Neuronal stem cell (in vitro differentiated cells): ENCODE results near the gene GZMM.

ENCODE experiments used
- DNase-seq: peaks from one replicate; pipeline ENCODE4 v3.0.0-alpha.2; 2013; ENCODE audit warnings: low spot score
- H2AFZ ChIP-seq: one replicate; pipeline ENCODE4 v1.6.1; 2013; ENCODE audit warnings: mild to moderate bottlenecking, low read length, inconsistent platforms
- H2AK5ac ChIP-seq: 2 replicates; pipeline ENCODE4 v1.6.1; 2013; ENCODE audit warnings: low read depth, mild to moderate bottlenecking, inconsistent platforms, low read length, moderate library complexity, mixed read lengths
- H2BK120ac ChIP-seq: 2 replicates; pipeline ENCODE4 v1.6.1; 2013; ENCODE audit warnings: low read depth, mild to moderate bottlenecking, inconsistent platforms, low read length, moderate library complexity, mixed read lengths
- H2BK12ac ChIP-seq: one replicate; pipeline ENCODE4 v1.6.1; 2013; ENCODE audit warnings: low read length, inconsistent platforms
- H2BK15ac ChIP-seq: 2 replicates; pipeline ENCODE4 v1.6.1; 2013; ENCODE audit warnings: mild to moderate bottlenecking, low read length, inconsistent platforms, mixed read lengths
- H2BK5ac ChIP-seq: one replicate; pipeline ENCODE4 v1.6.1; 2013; ENCODE audit warnings: inconsistent platforms, mild to moderate bottlenecking, low read length, moderate library complexity
- H3K14ac ChIP-seq: one replicate; pipeline ENCODE4 v1.6.1; 2013; ENCODE audit warnings: low read length, inconsistent platforms
- H3K18ac ChIP-seq: 2 replicates; pipeline ENCODE4 v1.6.1; 2013; ENCODE audit warnings: low read length, inconsistent platforms
- H3K23ac ChIP-seq: 2 replicates; pipeline ENCODE4 v1.6.1; 2013; ENCODE audit warnings: low read depth, mild to moderate bottlenecking, mixed read lengths, low read length, inconsistent platforms; ENCODE audit not compliant: poor library complexity
- H3K27ac ChIP-seq: replicated peaks from 3 replicates; pipeline ENCODE4 v1.5.1; 2013; ENCODE audit warnings: low read length, inconsistent platforms
- H3K27me3 ChIP-seq, 3 experiments: 2 replicates each; pipeline ENCODE4 v1.6.1; 2013; ENCODE audit warnings: low read length in 3 of 3, mild to moderate bottlenecking in 2 of 3, inconsistent platforms in 1 of 3, low read depth in 1 of 3, mixed read lengths in 1 of 3, moderate library complexity in 1 of 3; ENCODE audit not compliant: control insufficient read depth in 3 of 3, insufficient read depth in 3 of 3
- H3K36me3 ChIP-seq, 2 donors: replicated peaks in 1 of 2; 2 replicates each; pipeline ENCODE4 v1.6.1; 2013; ENCODE audit warnings: low read length in 2 of 2; ENCODE audit not compliant: control insufficient read depth in 2 of 2, insufficient read depth in 2 of 2
- H3K4ac ChIP-seq: 2 replicates; pipeline ENCODE4 v1.6.1; 2013; ENCODE audit warnings: inconsistent platforms, mild to moderate bottlenecking, low read length, moderate library complexity
- H3K4me1 ChIP-seq, 2 donors: 1 replicate in 1 of 2; 2 replicates in 1 of 2; pipeline ENCODE4 v1.6.1; 2013; ENCODE audit warnings: low read length in 2 of 2, low read depth in 1 of 2; ENCODE audit not compliant: control insufficient read depth in 2 of 2, insufficient read depth in 1 of 2
- H3K4me2 ChIP-seq: one replicate; pipeline ENCODE4 v1.6.1; 2013; ENCODE audit warnings: mild to moderate bottlenecking, low read length, inconsistent platforms; ENCODE audit not compliant: insufficient read depth, poor library complexity, severe bottlenecking
- H3K4me3 ChIP-seq, 2 donors: 2 replicates each; pipeline ENCODE4 v1.5.1; 2013; ENCODE audit warnings: low read length in 2 of 2, mild to moderate bottlenecking in 2 of 2, inconsistent platforms in 1 of 2, moderate library complexity in 1 of 2
- H3K79me1 ChIP-seq: one replicate; pipeline ENCODE4 v1.6.1; 2013; ENCODE audit warnings: low read depth, mild to moderate bottlenecking, inconsistent platforms, low read length, moderate library complexity
- H3K9ac ChIP-seq: one replicate; pipeline ENCODE4 v1.6.1; 2013; ENCODE audit warnings: mild to moderate bottlenecking, low read depth, low read length, inconsistent platforms; ENCODE audit not compliant: poor library complexity
- H3K9me3 ChIP-seq, 2 donors: replicated peaks in 1 of 2; 2 replicates each; pipeline versions ENCODE3 to v1.6.1; 2013; ENCODE audit warnings: low read length in 2 of 2, mild to moderate bottlenecking in 2 of 2, inconsistent platforms in 1 of 2, low read depth in 1 of 2, mixed read lengths in 1 of 2, moderate library complexity in 1 of 2; ENCODE audit not compliant: control insufficient read depth in 2 of 2, insufficient read depth in 1 of 2
- H4K8ac ChIP-seq: one replicate; pipeline ENCODE4 v1.6.1; 2013; ENCODE audit warnings: low read depth, mild to moderate bottlenecking, inconsistent platforms, low read length, moderate library complexity
- H4K91ac ChIP-seq: one replicate; pipeline ENCODE4 v1.6.1; 2013; ENCODE audit warnings: low read length, low read depth, mild to moderate bottlenecking, inconsistent platforms; ENCODE audit not compliant: poor library complexity
- WGBS, 2 donors: extraction: QIAGEN DNeasy Blood & Tissue Kit; methylation state at CpG; one replicate each; pipeline ENCODE4 v1.1.7; 2013; ENCODE audit warnings: missing lambda C conversion rate in 2 of 2, mixed read lengths in 1 of 2; ENCODE audit not compliant: insufficient read length in 2 of 2, insufficient replicate concordance in 1 of 2; ENCODE audit errors: extremely low coverage in 2 of 2; 5-methylcytosine and 5-hydroxymethylcytosine counted together

GZMM gene

DNA sequence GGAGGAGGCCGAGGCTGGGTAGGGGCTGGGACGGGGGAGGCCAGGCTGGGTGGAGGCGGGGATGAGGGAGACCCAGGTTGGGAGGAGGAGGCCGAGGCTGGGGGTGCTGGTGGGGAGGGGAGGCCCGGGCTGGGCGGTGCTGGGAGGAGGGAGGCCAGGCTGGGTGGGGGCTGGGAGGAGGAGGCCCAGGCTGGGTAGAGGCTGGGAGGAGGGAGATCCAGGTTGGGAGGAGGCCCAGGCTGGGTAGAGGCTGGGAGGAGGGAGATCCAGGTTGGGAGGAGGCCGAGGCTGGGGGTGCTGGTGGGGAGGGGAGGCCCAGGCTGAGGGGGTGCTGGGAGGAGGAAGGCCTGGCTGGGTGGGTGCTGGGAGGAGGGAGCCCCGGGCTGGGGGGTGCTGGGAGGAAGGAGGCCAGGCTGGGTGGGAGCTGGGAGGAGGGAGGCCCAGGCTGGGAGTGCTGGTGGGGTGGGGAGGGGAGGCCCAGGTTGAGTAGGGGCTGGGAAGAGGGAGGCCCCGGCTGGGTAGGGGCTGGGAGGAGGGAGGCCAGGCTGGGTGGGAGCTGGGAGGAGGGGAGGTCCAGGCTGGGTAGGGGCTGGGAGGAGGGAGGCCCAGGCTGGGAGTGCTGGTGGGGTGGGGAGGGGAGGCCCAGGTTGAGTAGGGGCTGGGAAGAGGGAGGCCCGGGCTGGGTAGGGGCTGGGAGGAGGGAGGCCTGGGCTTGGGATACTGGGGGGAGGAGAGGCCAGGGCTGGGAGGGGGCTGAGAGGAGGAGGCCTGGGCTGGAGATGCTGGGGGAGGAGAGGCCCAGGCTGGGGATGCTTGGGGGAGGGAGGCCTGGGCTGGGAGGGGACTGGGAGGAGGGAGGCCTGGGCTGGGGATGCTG is 25.9 kb upstream of the GZMM start:
- Histone ChIP-seq H3K23ac (no peak overlapping the region), H3K18ac (no peak overlapping the region), H4K8ac (no peak overlapping the region), H2AK5ac (no peak overlapping the region), H3K79me1 (peaks cover 11% of the 10 kb centered on the region), H3K4me3 (no peak overlapping the region), H3K14ac (no peak overlapping the region), H3K4me2 (no peak overlapping the region), H3K27ac (no peak overlapping the region), H2BK12ac (no peak overlapping the region), H3K9ac (no peak overlapping the region), H2BK5ac (no peak overlapping the region), H2AFZ (no peak overlapping the region), H3K27me3 (peaks cover 0 to 2% (median 0%) of the 10 kb centered on the region in 3 experiments), H2BK15ac (no peak overlapping the region), H3K4me1 (peaks cover 5 to 7% of the 10 kb centered on the region in 2 donors), H3K36me3 (peaks cover 14 to 15% of the 10 kb centered on the region in 2 donors), H3K9me3 (peaks cover 0 to 17% of the 10 kb centered on the region in 2 donors), H2BK120ac (no peak overlapping the region), H3K4ac (no peak overlapping the region), H4K91ac (no peak overlapping the region)
- no CpG with 5 or more reads among the region's 10 CpGs for WGBS, 2 donors
- peak; percentile 50 for DNase-seq

DNA sequence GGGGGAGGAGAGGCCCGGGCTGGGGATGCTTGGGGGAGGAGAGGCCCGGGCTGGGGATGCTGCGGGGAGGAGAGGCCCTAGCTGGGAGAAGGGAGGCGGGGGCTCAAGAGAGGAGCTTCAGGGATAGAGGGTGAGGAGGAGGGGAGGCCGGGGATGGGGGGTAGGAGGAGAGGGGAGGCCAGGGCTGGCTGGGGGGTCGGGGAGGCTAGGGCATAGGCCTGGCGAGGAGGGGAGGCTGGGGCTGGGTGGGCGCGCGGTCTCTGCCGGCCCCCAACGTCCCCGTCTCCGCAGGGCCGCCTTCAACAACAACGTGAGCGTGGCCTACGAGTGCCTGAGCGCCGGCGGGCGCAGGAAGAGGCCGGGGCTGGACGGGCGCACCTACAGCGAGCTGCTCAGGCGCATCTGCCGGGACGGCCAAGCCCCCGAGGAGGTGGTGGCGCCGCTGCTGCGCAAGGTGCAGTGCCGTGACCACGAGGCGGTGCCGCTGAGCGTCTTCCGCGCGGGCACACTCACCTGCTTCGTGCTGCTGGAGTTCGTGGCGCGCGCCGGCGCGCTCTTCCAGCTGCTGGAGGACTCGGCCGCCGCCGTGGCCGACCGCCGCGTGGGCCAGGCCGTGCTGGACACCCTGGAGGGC is 25.1 kb upstream of the GZMM start:
- peak overlapping the region; percentile 95 for H3K18ac ChIP-seq
- no CpG with 5 or more reads among the region's 58 CpGs for WGBS, 2 donors
- H3K36me3 ChIP-seq = peaks cover 11 to 14% of the 10 kb centered on the region in 2 donors
- H3K4me2 ChIP-seq = peak overlapping the region; percentile 11
- H3K4ac ChIP-seq = peak overlapping the region; percentile 84
- H3K79me1 ChIP-seq = peaks cover 7% of the 10 kb centered on the region
- H3K9me3 ChIP-seq = peaks cover 0 to 16% of the 10 kb centered on the region in 2 donors
- H3K27ac ChIP-seq = peak overlapping the region; percentile 75
- H3K4me3 ChIP-seq = peak overlapping the region in 1 of 2 donors; percentile 58
- peak overlapping the region; percentile 100 for H4K91ac ChIP-seq
- peak overlapping the region; percentile 93 for H2AK5ac ChIP-seq
- peak overlapping the region; percentile 94 for H2BK12ac ChIP-seq
- H2AFZ ChIP-seq = no peak overlapping the region
- H2BK15ac ChIP-seq = peak overlapping the region; percentile 99
- DNase-seq = peak; percentile 37
- H2BK120ac ChIP-seq = peak overlapping the region; percentile 83
- H3K14ac ChIP-seq = peak overlapping the region; percentile 63
- peak overlapping the region; percentile 48 for H4K8ac ChIP-seq
- H3K4me1 ChIP-seq = peaks cover 3 to 5% of the 10 kb centered on the region in 2 donors
- peak overlapping the region; percentile 63 for H3K9ac ChIP-seq
- peak overlapping the region; percentile 77 for H2BK5ac ChIP-seq
- peak overlapping the region; percentile 60 for H3K23ac ChIP-seq
- peaks cover 0 to 2% (median 0%) of the 10 kb centered on the region in 3 experiments for H3K27me3 ChIP-seq

DNA sequence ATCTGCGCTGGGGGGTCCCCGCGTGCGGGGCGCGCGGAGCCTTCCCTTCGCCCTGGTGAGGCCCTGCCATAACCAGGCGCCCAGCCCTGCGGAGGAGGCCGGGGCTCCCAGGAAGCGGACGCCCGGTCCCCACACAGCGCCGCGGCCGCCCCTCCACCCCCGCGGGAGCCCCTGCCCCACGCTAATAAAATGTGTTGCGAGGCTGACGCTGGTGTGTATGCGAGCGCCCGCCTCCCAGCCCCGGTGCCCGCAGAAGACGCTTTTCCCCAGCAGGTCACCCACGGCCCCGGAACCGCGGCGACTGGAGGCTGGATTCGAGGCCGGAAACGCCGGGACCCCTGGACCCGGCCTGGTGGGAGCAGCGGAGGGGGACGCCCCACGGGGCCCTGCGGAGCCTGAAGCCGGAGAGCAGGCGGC is 24.4 kb upstream of the GZMM start:
- H3K9me3 ChIP-seq = peaks cover 0 to 9% of the 10 kb centered on the region in 2 donors
- H3K14ac ChIP-seq = no peak overlapping the region
- peaks cover 3 to 5% of the 10 kb centered on the region in 2 donors for H3K4me1 ChIP-seq
- no peak overlapping the region for H2AFZ ChIP-seq
- no peak overlapping the region for H3K9ac ChIP-seq
- WGBS, 2 donors = no CpG with 5 or more reads among the region's 45 CpGs
- peak overlapping the region; percentile 83 for H2BK120ac ChIP-seq
- no peak overlapping the region for H3K4me3 ChIP-seq
- peak overlapping the region; percentile 95 for H3K18ac ChIP-seq
- H2BK5ac ChIP-seq = no peak overlapping the region
- no peaks in the 10 kb centered on the region for H3K27me3 ChIP-seq
- H3K4ac ChIP-seq = no peak overlapping the region
- H2BK12ac ChIP-seq = no peak overlapping the region
- H3K36me3 ChIP-seq = peaks cover 4 to 7% of the 10 kb centered on the region in 2 donors
- no peak overlapping the region for H3K4me2 ChIP-seq
- H2AK5ac ChIP-seq = peak overlapping the region; percentile 93
- H4K8ac ChIP-seq = no peak overlapping the region
- no peaks in the 10 kb centered on the region for H3K79me1 ChIP-seq
- H3K23ac ChIP-seq = no peak overlapping the region
- H2BK15ac ChIP-seq = peak overlapping the region; percentile 99
- no peak for DNase-seq
- no peak overlapping the region for H4K91ac ChIP-seq
- no peak overlapping the region for H3K27ac ChIP-seq

DNA sequence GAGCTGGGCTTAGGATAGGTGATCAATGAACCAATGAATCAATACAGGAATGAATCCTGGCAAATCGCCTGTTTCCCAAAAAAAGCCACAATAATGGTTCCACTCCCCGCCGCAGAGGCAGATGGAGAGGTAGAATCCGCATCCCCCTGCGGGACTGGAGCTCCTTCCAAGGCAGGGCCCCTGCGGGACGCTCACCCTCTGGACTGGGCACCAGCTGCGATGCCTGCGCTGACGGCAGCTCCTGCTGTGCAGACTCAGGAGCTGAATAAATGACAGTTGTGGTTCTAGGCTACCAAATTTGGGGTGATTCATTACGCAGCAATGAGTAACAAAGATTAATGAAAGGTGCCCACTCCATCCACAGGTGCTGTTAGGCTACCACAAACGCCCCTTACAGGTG is 21.1 kb upstream of the GZMM start:
- H3K27me3 ChIP-seq = no peaks in the 10 kb centered on the region
- H3K36me3 ChIP-seq = peaks cover 4 to 7% of the 10 kb centered on the region in 2 donors
- DNase-seq = no peak

More for the DNA sequence above, 21.1 kb upstream of the GZMM start:
- Histone ChIP-seq H3K4me2 (no peak overlapping the region), H2AK5ac (no peak overlapping the region), H4K8ac (no peak overlapping the region), H3K23ac (no peak overlapping the region), H3K79me1 (peaks cover 2% of the 10 kb centered on the region), H3K4me3 (no peak overlapping the region), H4K91ac (no peak overlapping the region), H2BK12ac (no peak overlapping the region), H2BK15ac (no peak overlapping the region), H2AFZ (no peak overlapping the region), H2BK120ac (no peak overlapping the region), H3K9ac (no peak overlapping the region), H3K18ac (no peak overlapping the region), H3K27ac (no peak overlapping the region), H3K9me3 (peaks cover 0 to 9% of the 10 kb centered on the region in 2 donors), H3K14ac (no peak overlapping the region), H3K4me1 (peaks cover 3 to 10% of the 10 kb centered on the region in 2 donors), H3K4ac (no peak overlapping the region), H2BK5ac (no peak overlapping the region)
- no CpG with 5 or more reads among the region's 12 CpGs for WGBS, 2 donors
